GM18868 (cell line): ENCODE data around the gene RFPL4A.
"Not testable (repeated sequence)": the region's sequence is repeated elsewhere in the genome, so short reads cannot be mapped to it uniquely, and the experiment has no call there.

Source experiments
- ATAC-seq: cut with Tn5 transposase; IDR thresholded peaks from one replicate; pipeline ENCODE4 v1.9.1; 2021; ENCODE audit warnings: mild to moderate bottlenecking, moderate library complexity; ENCODE audit not compliant: unreplicated experiment

RFPL4A gene

GRCh38 chr19:55758797-55759196 is at the start of gene RFPL4A:
RFPL4A (plus strand) TSS chr19:55759097; CDS start chr19:55761801, 2,704 bp downstream.
- ATAC-seq, result not testable (repeated sequence)

GRCh38 chr19:55711719-55712118 is 47.2 kb upstream of the RFPL4A start:
- ATAC-seq, result no peak

DNA sequence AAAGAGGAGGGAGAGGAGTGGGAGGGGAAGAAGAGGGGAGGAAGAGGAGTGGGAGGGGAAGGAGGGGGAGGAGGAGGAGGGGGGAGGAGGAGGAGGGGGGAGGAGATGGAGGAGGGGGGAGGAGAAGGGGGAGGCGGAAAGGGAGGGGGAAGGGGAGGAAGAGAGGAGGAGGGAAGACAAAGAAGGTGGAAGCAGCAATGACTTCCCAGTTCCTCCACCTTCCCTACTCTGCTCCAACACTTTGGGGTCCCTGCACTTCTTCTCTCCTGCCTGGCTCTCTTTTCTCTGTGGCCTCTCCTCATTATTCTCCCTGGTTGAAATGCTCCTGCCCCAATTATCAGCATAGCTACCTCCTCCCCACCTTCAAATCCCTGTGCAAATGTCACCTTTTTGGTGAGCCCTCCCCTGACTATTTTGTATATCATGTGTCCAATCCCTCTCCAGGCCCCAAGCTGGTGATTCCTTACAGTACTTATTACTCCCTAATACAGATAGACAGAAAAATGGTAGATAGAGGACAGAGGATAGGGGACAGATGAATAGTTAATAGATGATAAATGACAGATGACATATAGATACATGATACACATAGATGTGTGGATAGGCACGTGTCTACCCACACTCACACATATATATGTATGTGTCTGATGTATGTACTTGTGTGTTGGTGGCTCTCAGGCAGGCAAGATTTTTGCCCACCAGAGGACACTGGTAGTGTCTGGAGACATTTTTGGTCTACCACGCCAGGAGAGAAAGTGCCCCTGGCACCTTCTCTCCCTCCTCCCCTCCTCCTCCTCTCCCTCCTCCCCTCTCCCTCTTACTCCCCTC is 45.9 kb upstream of the RFPL4A start:
- ATAC-seq, result no peak

DNA sequence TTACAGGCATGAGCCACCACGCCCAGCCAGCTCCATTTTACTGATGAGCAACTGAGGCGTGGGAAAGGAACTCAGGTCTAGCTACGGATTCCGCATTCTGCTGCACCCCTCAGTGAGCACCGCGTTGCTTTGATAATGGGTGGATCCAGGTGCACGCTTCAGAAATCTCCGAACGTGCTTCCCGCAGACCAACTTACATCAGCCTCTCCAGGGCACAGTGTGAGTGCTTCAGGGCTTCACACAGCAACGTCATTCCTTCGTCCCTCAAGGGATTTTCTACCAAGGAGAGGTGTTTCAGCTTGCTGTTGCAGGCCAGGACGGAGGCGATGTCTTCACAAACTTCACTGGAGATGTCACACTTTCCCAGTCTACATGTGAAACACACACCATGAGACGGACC is 42.4 kb upstream of the RFPL4A start:
- ATAC-seq, result no peak

- ATAC-seq, result no peak
Measured at GRCh38 chr19:55717251-55717650, 41.6 kb upstream of the RFPL4A start.

DNA sequence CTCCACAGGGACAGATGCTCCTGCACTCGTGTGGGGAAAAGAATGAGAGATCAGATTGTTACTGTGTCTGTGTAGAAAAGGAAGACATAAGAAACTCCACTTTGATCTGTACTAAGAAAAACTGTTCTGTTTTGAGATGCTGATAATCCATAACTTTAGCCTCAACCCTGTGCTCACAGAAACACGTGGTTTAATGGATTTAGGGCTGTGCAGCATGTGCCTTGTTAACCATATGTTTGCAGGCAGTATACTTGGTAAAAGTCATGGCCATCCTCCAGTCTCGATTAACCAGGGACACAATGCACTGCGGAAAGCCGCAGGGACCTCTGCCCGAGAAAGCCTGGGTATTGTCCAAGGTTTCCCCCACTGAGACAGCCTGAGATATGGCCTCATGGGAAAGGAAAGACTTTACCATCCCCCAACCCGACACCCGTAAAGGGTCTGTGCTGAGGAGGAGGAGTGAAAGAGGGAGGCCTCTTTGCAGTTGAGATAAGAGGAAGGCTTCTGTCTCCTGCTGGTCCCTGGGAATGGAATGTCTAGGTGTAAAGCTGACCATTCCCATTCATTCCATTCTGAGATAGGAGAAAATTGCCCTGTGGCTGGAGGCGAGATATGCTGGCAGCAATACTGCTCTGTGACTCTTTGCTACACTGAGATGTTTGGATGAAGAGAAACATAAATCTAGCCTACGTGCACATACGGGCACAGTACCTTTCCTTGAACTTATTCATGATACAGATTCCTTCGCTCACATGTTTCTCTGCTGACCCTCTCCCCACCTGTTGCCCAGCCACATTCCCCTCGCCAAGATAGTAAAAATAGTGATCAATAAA is 40.8 kb upstream of the RFPL4A start:
- ATAC-seq, result not testable (repeated sequence)

- no peak for ATAC-seq
Measured at GRCh38 chr19:55720214-55720746, 38.6 kb upstream of the RFPL4A start.

DNA sequence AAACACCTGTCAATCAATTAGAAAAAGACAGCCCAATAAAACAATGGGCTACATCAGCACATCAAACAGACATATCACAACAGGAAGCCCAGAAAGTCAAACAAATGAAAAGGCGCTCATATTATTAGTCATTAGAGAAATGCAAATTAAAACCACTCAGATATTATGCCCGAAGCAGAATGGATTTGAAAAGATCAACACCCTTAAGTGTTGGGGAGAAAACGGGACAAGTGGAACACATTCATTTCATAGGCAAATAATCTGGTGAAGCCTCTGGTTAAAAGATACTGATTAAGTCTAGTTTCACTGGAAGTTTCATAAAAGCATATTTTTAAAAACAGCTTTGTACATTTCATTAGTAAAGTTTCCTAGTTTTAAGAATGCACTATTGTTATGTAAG is 38.1 kb upstream of the RFPL4A start:
- no peak for ATAC-seq

DNA sequence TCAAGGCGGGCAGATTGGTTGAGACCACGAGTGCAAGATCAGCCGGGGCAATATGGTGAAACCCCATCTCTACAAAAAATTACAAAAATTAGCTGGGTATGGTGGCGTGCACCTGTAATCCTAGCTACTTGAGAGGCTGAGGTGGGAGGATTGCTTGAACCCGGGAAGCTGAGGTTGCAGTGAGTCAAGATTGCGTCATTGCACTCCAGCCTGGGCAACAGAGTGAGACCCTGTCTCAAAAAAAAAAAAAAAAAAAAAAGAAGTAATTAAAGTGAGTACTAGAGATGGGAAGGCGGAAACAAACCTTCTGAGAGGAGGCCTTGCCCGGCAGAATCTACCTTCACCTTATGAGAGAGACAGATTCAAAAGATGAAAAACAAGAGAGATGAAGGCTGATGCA is 35.4 kb upstream of the RFPL4A start:
- ATAC-seq, result no peak

DNA sequence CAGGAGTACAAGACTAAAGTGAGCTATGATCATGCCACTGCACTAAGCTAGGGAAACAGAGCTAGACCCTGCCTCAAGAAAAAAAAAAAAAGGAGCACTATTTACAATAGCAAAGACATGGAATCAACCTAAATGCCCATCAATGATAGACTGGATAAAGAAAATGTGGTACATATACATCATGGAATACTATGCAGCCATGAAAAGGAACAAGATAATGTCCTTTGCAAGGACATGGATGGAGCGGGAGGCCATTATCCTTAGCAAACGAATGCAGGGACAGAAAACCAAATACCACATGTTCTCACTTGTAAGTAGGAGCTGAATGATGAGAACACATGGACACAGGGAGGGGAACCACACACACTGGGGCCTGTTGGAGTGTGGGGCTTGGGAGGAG is 28.5 kb upstream of the RFPL4A start:
- ATAC-seq, result not testable (repeated sequence)

DNA sequence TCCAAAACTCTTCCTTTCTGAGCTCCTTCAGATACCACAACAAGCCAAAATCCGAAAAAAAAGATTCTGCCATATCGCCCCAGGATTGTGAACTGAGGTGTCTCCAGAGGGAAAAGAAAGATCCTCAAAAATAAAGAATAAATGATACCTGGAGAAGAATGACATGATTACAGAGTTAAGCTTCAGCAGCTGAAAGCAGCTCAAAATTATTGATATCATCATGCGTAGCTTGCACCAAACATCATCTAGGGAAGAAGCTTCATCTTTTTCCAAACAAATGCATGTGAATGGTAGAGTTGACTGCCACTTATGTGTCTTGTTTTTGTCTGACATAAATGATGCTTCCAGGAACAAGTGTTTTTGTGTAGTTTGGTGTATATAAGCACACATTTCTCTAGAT is 20.6 kb upstream of the RFPL4A start, which contains the start of gene NLRP9:
Gene NLRP9 (minus strand): TSS at position 101 of the 400 bp plus-strand sequence. CDS start 28 bp downstream, at position 73.
- ATAC-seq, result no peak

- ATAC-seq, result no peak
Measured at GRCh38 chr19:55750715-55751114, 8.2 kb upstream of the RFPL4A start.

- no peak for ATAC-seq
Measured at GRCh38 chr19:55753401-55753800, 5.5 kb upstream of the RFPL4A start.

GRCh38 chr19:55756808-55757207 is 2.1 kb upstream of the RFPL4A start:
- ATAC-seq, result not testable (repeated sequence)

DNA sequence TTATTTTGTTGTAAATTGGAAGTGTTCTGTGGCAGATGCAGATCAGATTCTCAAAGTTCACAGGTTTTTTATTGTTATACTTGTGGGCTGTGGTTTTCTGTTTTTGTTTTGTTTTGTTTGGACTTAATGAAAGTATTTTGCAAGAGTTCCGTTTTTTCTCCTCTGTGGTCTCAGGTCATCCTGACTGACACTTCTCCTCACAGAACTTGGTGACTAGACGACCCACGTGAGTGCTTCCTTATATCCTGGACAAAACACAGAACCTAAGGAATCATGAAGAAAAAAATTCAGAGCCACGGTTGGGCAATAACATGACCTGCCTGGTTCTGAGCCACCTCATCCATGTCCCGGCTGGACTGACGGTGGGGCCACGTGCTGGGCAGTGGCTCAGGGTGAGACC is 7.6 kb downstream of the RFPL4A start:
- ATAC-seq, result no peak

- not testable (repeated sequence) for ATAC-seq
Measured at GRCh38 chr19:55768818-55769217, 9.9 kb downstream of the RFPL4A start, which contains the start of gene RFPL4AL1. RFPL4AL1 (plus strand) TSS chr19:55769118; CDS start chr19:55771805, 2,687 bp downstream.

- not testable (repeated sequence) for ATAC-seq
Measured at GRCh38 chr19:55769632-55770031, 10.7 kb downstream of the RFPL4A start.

GRCh38 chr19:55777528-55777927 is 18.6 kb downstream of the RFPL4A start:
- ATAC-seq, result no peak

- no peak for ATAC-seq
Measured at GRCh38 chr19:55778331-55778730, 19.4 kb downstream of the RFPL4A start.

GRCh38 chr19:55781112-55781511 is 22.2 kb downstream of the RFPL4A start:
- ATAC-seq, result no peak

GRCh38 chr19:55795021-55795420 is 36.1 kb downstream of the RFPL4A start:
- ATAC-seq, result no peak
